GM19025 (cell line): Measurements from ENCODE around the gene ARHGAP26.
A peak's percentile ranks its signal among the peaks of the same experiment; 100 is the strongest.

Experiments used
- ATAC-seq: cut with Tn5 transposase; IDR thresholded peaks from one replicate; pipeline ENCODE4 v1.9.1; 2021; ENCODE audit warnings: mild to moderate bottlenecking, low read depth, moderate library complexity; ENCODE audit not compliant: unreplicated experiment

Gene ARHGAP26

GRCh38 chr5:143205386-143205785 is 435.2 kb downstream of the ARHGAP26 start:
- ATAC-seq: no peak

GRCh38 chr5:143205883-143206195 is 435.7 kb downstream of the ARHGAP26 start:
- peak; percentile 15 for ATAC-seq

GRCh38 chr5:143206196-143207053 is 436.2 kb downstream of the ARHGAP26 start:
- peak; percentile 53 for ATAC-seq

GRCh38 chr5:143207058-143207457 is 436.9 kb downstream of the ARHGAP26 start:
- ATAC-seq: no peak

GRCh38 chr5:143207563-143208364 is 437.6 kb downstream of the ARHGAP26 start:
- ATAC-seq: no peak

- no peak for ATAC-seq
Measured at GRCh38 chr5:143208365-143208641, 438.1 kb downstream of the ARHGAP26 start.

GRCh38 chr5:143208781-143209510 is 438.8 kb downstream of the ARHGAP26 start:
- ATAC-seq: no peak

- no peak for ATAC-seq
Measured at GRCh38 chr5:143209881-143210395, 439.8 kb downstream of the ARHGAP26 start.

GRCh38 chr5:143210576-143210975 is 440.4 kb downstream of the ARHGAP26 start:
- no peak for ATAC-seq

- no peak for ATAC-seq
Measured at GRCh38 chr5:143212261-143212660, 442.1 kb downstream of the ARHGAP26 start.

- ATAC-seq: no peak
Measured at GRCh38 chr5:143213231-143213850, 443.2 kb downstream of the ARHGAP26 start.

- peak; percentile 42 for ATAC-seq
Measured at GRCh38 chr5:143213851-143214363, 443.7 kb downstream of the ARHGAP26 start.

- ATAC-seq: no peak
Measured at GRCh38 chr5:143214458-143214857, 444.3 kb downstream of the ARHGAP26 start.

- ATAC-seq: no peak
Measured at GRCh38 chr5:143214890-143215289, 444.7 kb downstream of the ARHGAP26 start.

- ATAC-seq: no peak
Measured at GRCh38 chr5:143215690-143216089, 445.5 kb downstream of the ARHGAP26 start.

- no peak for ATAC-seq
Measured at GRCh38 chr5:143216211-143216610, 446.0 kb downstream of the ARHGAP26 start.

GRCh38 chr5:143217065-143217803 is 447.1 kb downstream of the ARHGAP26 start:
- ATAC-seq: no peak

GRCh38 chr5:143217804-143218160 is 447.6 kb downstream of the ARHGAP26 start:
- peak; percentile 37 for ATAC-seq

GRCh38 chr5:143218517-143219170 is 448.5 kb downstream of the ARHGAP26 start:
- no peak for ATAC-seq
